ENCODE measurements around the gene PLCH1.

Gene PLCH1

DNA sequence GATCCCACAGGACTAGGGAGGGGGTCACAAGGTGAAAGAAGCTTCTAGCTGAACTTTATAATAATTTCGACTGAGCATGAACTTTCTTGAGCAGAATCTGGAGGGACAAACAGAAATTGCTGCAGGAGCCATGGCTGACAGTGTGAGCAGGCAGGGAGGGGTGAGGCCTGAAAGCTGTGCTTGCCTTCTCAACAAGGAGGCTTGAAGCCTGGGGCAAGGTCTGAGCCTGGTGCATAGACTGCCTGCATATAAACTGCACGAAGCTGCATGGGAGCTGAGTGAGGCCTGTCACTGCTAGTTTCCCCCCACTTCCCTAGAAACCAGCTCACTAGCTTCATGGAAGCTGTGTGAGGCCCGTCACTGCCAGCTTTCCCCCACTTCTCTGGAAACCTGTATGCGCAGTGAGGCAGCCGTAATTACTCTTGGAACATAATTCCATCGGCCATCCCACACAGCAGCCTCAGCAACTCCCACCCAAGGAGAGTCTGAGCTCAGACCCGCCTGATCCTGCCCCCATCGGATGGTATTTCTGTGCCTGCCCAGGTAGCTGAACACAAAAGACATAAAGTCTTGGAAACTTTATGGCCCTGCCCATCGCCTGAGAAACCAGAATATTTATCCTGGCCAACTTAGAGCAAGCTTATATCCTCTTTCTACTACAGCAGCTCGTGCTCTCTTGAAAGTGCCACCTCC is 136.5 kb downstream of the PLCH1 start:
- no peak overlapping the region for H3K27ac ChIP-seq (replicated peaks)
- TF ChIP-seq POLR2AphosphoS5 (IDR thresholded peaks at IDR 0.05; ENCODE audit: low read depth) (no peak), GABPA (IDR thresholded peaks at IDR 0.05; ENCODE audit: low read depth) (no peak), SPI1 (IDR thresholded peaks at IDR 0.05; ENCODE audit: borderline replicate concordance, low read depth) (no peak)
- TF ChIP-seq, protein P1, sequence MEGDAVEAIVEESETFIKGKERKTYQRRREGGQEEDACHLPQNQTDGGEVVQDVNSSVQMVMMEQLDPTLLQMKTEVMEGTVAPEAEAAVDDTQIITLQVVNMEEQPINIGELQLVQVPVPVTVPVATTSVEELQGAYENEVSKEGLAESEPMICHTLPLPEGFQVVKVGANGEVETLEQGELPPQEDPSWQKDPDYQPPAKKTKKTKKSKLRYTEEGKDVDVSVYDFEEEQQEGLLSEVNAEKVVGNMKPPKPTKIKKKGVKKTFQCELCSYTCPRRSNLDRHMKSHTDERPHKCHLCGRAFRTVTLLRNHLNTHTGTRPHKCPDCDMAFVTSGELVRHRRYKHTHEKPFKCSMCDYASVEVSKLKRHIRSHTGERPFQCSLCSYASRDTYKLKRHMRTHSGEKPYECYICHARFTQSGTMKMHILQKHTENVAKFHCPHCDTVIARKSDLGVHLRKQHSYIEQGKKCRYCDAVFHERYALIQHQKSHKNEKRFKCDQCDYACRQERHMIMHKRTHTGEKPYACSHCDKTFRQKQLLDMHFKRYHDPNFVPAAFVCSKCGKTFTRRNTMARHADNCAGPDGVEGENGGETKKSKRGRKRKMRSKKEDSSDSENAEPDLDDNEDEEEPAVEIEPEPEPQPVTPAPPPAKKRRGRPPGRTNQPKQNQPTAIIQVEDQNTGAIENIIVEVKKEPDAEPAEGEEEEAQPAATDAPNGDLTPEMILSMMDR (IDR thresholded peaks at IDR 0.05; ENCODE audit: insufficient read depth, low read length): no peak
- TF ChIP-seq, protein P2, sequence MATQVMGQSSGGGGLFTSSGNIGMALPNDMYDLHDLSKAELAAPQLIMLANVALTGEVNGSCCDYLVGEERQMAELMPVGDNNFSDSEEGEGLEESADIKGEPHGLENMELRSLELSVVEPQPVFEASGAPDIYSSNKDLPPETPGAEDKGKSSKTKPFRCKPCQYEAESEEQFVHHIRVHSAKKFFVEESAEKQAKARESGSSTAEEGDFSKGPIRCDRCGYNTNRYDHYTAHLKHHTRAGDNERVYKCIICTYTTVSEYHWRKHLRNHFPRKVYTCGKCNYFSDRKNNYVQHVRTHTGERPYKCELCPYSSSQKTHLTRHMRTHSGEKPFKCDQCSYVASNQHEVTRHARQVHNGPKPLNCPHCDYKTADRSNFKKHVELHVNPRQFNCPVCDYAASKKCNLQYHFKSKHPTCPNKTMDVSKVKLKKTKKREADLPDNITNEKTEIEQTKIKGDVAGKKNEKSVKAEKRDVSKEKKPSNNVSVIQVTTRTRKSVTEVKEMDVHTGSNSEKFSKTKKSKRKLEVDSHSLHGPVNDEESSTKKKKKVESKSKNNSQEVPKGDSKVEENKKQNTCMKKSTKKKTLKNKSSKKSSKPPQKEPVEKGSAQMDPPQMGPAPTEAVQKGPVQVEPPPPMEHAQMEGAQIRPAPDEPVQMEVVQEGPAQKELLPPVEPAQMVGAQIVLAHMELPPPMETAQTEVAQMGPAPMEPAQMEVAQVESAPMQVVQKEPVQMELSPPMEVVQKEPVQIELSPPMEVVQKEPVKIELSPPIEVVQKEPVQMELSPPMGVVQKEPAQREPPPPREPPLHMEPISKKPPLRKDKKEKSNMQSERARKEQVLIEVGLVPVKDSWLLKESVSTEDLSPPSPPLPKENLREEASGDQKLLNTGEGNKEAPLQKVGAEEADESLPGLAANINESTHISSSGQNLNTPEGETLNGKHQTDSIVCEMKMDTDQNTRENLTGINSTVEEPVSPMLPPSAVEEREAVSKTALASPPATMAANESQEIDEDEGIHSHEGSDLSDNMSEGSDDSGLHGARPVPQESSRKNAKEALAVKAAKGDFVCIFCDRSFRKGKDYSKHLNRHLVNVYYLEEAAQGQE (IDR thresholded peaks at IDR 0.05; ENCODE audit: insufficient replicate concordance, low read depth): no peak
- no peaks in the 10 kb centered on the region for H3K27me3 ChIP-seq (ENCODE audit: insufficient read depth, poor library complexity, severe bottlenecking)

DNA sequence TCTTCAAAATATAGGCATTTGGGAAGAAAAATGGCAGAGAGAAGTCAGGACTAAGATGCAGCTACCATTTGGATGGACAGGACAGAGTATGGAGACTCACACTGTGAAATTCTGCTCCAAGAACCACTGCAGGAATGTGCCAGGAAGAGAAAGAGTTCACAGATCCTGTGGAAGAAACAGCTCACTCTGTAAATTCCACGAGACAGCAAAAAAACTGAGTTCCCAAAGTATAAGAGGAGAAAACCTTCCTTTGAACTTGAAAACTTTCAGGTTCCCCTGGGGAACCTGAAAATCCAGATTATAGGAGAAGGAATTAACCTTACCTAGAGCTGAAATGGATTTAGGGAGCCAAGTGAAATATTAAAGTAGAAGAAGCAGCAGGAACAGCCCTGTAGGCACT is 137.1 kb downstream of the PLCH1 start:
- TF ChIP-seq GABPA (IDR thresholded peaks at IDR 0.05; ENCODE audit: low read depth) (no peak), POLR2AphosphoS5 (IDR thresholded peaks at IDR 0.05; ENCODE audit: low read depth) (no peak), SPI1 (IDR thresholded peaks at IDR 0.05; ENCODE audit: borderline replicate concordance, low read depth) (no peak)
- TF ChIP-seq, protein P1 (IDR thresholded peaks at IDR 0.05; ENCODE audit: insufficient read depth, low read length): no peak
- TF ChIP-seq, protein P2 (IDR thresholded peaks at IDR 0.05; ENCODE audit: insufficient replicate concordance, low read depth): no peak
- Histone ChIP-seq H3K27me3 (ENCODE audit: insufficient read depth, poor library complexity, severe bottlenecking) (no peaks in the 10 kb centered on the region), H3K27ac (replicated peaks) (no peak overlapping the region), H3K4me3 (replicated peaks; ENCODE audit: insufficient read depth, low read length) (no peak overlapping the region)
- DNase-seq (ENCODE audit: low read depth in 1 of 2, low spot score in 1 of 2): no peak

More for the DNA sequence above, 136.5 kb downstream of the PLCH1 start:
- no peak overlapping the region for H3K4me3 ChIP-seq (replicated peaks; ENCODE audit: insufficient read depth, low read length)
- no peak for DNase-seq (ENCODE audit: low read depth in 1 of 2, low spot score in 1 of 2)

DNA sequence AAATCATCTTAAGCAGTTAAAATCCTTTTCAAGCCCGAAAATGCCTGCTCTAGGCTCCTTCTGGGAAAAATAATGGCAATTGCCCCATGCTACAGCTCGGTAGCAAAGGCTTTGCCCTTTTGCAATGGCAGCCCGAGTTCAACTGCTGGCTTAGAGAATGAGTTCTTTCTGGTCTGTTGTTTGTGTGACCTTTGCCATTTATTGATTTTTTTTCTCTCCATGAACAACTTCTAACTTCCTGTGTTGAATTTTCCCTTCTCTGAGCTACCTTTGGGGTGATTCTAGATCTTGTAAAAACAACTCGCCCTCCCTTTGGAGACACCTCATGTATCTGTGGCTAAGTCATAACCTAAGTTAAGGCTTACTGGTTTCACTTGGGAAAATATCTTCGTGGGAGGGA is 139.3 kb downstream of the PLCH1 start:
- H3K27me3 ChIP-seq (ENCODE audit: insufficient read depth, poor library complexity, severe bottlenecking): no peaks in the 10 kb centered on the region
- TF ChIP-seq, protein P2 (IDR thresholded peaks at IDR 0.05; ENCODE audit: insufficient replicate concordance, low read depth): no peak
- TF ChIP-seq, protein P1 (IDR thresholded peaks at IDR 0.05; ENCODE audit: insufficient read depth, low read length): no peak
- TF ChIP-seq SPI1 (IDR thresholded peaks at IDR 0.05; ENCODE audit: borderline replicate concordance, low read depth) (no peak), GABPA (IDR thresholded peaks at IDR 0.05; ENCODE audit: low read depth) (no peak), POLR2AphosphoS5 (IDR thresholded peaks at IDR 0.05; ENCODE audit: low read depth) (no peak)
- DNase-seq (ENCODE audit: low read depth in 1 of 2, low spot score in 1 of 2): no peak
- H3K27ac ChIP-seq (replicated peaks): no peak overlapping the region
- H3K4me3 ChIP-seq (replicated peaks; ENCODE audit: insufficient read depth, low read length): no peak overlapping the region

All from HL-60 (cell line).